OCI-LY1 (cell line): ENCODE data around the gene NPAS2.

Experiments used
- H2AFZ ChIP-seq: fragments of 200-600 bp; sonication (generic), shearing (Covaris generic); 2 replicates; pipeline ENCODE4 v1.6.0; 2014; ENCODE audit warnings: antibody characterized with exemption, mild to moderate bottlenecking, low read length
- H3F3A ChIP-seq: fragments of 200-600 bp; sonication (generic), shearing (Covaris generic); 2 replicates; pipeline ENCODE4 v1.6.0; 2014; ENCODE audit warnings: mild to moderate bottlenecking, antibody characterized with exemption, low read length, moderate library complexity; ENCODE audit not compliant: insufficient read depth
- H3K27ac ChIP-seq: fragments of 200-600 bp; sonication (generic); 2 replicates; pipeline ENCODE4 v1.5.1; 2014; ENCODE audit warnings: low read length, mixed run types, mild to moderate bottlenecking, low read depth; ENCODE audit not compliant: poor library complexity, severe bottlenecking
- H3K27me3 ChIP-seq: fragments of 200-600 bp; sonication (generic); 2 replicates; pipeline ENCODE4 v1.6.0; 2014; ENCODE audit warnings: antibody characterized with exemption, mild to moderate bottlenecking, low read length, moderate library complexity; ENCODE audit not compliant: insufficient read depth
- H3K36me3 ChIP-seq: fragments of 200-600 bp; sonication (generic); 2 replicates; pipeline ENCODE4 v1.6.1; 2014; ENCODE audit warnings: mild to moderate bottlenecking, antibody characterized with exemption, low read length, moderate library complexity, mixed read lengths; ENCODE audit not compliant: insufficient read depth
- H3K4me1 ChIP-seq: fragments of 200-600 bp; sonication (generic); 2 replicates; pipeline ENCODE4 v1.5.1; 2014; ENCODE audit warnings: mild to moderate bottlenecking, low read length, moderate library complexity; ENCODE audit not compliant: insufficient read depth, severe bottlenecking
- H3K4me2 ChIP-seq: fragments of 200-600 bp; sonication (generic), shearing (Covaris generic); 2 replicates; pipeline ENCODE4 v1.6.1; 2014; ENCODE audit warnings: low read length
- H3K4me3 ChIP-seq: fragments of 200-600 bp; sonication (generic); 2 replicates; pipeline ENCODE4 v1.5.1; 2014; ENCODE audit warnings: low read length, low read depth, mild to moderate bottlenecking, mixed read lengths; ENCODE audit not compliant: poor library complexity, severe bottlenecking
- H3K79me2 ChIP-seq: fragments of 200-600 bp; shearing (Covaris generic); 2 replicates; pipeline ENCODE4 v1.6.1; 2016; ENCODE audit warnings: mixed run types, low read length, mixed read lengths; ENCODE audit not compliant: insufficient read depth
- H3K9ac ChIP-seq: fragments of 200-600 bp; sonication (generic), shearing (Covaris generic); 2 replicates; pipeline ENCODE4 v1.6.1; 2014; ENCODE audit warnings: mild to moderate bottlenecking, low read length, mixed read lengths
- H3K9me2 ChIP-seq: fragments of 200-600 bp; sonication (generic), shearing (Covaris generic); 2 replicates; pipeline ENCODE4 v1.6.1; 2014; ENCODE audit warnings: low read depth, mild to moderate bottlenecking, low read length, mixed read lengths
- H3K9me3 ChIP-seq: fragments of 200-600 bp; shearing (Covaris generic); 2 replicates; pipeline ENCODE4 v1.6.1; 2014; ENCODE audit warnings: low read length, mixed read lengths
- H4K20me1 ChIP-seq: fragments of 200-600 bp; sonication (generic), shearing (Covaris generic); 2 replicates; pipeline ENCODE4 v1.6.0; 2016; ENCODE audit warnings: mild to moderate bottlenecking, low read length; ENCODE audit not compliant: insufficient read depth
- EZH2 ChIP-seq: fragments of 200-600 bp; sonication (generic), shearing (Covaris generic); IDR thresholded peaks from 2 replicates; pipeline ENCODE4 v1.8.0; 2017; ENCODE audit warnings: borderline replicate concordance, mixed run types, mild to moderate bottlenecking, antibody characterized with exemption, low read length, moderate library complexity, mixed read lengths
- TF ChIP-seq, protein P1 (sequence below): fragments of 200-600 bp; sonication (generic), shearing (Covaris generic); IDR thresholded peaks from 2 replicates; pipeline ENCODE4 v1.5.1; 2017; ENCODE audit warnings: mild to moderate bottlenecking, antibody characterized with exemption, low read length, moderate library complexity, mixed read lengths

Gene NPAS2

DNA sequence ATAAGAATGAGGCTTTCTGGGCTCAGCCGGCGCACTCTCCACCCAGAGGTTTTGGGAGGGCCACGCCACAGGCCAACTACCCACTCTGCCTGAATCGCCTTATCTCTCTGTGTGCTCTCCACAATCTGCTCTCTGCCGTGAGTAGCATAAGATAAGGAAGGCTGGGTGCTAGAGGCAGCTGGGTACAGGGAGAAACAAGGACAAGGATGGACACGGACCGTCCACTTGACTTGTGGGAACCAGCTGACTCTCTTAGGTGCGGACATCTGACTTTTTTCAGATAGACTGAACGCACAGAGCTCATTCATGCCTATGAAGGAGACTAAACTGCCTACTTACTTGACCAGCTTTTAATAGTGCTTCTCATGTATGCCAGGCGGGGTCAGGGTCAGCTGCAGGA lies 14.3 kb downstream of the NPAS2 start:
- Histone ChIP-seq H4K20me1 (no peaks in the 10 kb centered on the region), H3K79me2 (no peaks in the 10 kb centered on the region)
- no peak for TF ChIP-seq EZH2
- TF ChIP-seq, protein P1, sequence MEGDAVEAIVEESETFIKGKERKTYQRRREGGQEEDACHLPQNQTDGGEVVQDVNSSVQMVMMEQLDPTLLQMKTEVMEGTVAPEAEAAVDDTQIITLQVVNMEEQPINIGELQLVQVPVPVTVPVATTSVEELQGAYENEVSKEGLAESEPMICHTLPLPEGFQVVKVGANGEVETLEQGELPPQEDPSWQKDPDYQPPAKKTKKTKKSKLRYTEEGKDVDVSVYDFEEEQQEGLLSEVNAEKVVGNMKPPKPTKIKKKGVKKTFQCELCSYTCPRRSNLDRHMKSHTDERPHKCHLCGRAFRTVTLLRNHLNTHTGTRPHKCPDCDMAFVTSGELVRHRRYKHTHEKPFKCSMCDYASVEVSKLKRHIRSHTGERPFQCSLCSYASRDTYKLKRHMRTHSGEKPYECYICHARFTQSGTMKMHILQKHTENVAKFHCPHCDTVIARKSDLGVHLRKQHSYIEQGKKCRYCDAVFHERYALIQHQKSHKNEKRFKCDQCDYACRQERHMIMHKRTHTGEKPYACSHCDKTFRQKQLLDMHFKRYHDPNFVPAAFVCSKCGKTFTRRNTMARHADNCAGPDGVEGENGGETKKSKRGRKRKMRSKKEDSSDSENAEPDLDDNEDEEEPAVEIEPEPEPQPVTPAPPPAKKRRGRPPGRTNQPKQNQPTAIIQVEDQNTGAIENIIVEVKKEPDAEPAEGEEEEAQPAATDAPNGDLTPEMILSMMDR, result no peak

DNA sequence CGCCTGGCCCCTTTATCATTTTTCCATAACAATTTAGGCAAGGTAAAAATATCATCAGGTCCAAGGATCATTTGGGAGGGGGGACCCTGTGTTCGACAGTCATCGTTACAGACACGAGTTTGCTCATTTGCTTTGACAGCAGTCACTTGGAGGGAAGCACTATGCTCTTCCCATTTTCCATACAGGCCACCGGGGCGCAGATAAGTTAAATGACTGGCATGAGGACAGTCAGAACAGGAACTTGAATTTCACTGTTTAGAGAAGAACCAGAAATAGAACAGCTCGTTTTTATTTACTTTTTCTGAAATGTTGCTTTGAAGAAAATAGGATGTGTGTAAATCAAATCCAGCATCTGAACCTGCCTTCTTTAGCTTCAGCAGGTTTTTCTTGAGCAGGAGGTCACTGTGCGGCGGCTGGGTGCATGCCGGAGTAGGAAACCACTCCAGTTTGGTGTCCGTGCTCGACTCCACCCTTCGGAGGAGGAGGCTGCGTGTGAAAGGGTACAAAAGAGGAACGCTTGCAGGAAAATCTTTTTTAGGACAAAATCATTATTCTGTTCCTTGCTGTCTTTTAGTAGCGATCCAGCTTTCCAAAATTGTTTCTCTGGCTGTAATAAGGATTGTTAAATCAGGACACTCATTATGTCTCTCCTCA lies 15.2 kb downstream of the NPAS2 start:
- H3K4me2 ChIP-seq, result no peak overlapping the region
- peaks cover 5% of the 10 kb centered on the region; the same call in 1 of the 2 replicates for H3K27me3 ChIP-seq
- H3F3A ChIP-seq, result no peaks in the 10 kb centered on the region
- no peak overlapping the region for H2AFZ ChIP-seq
- H3K36me3 ChIP-seq, result no peaks in the 10 kb centered on the region
- no peaks in the 10 kb centered on the region for H3K79me2 ChIP-seq
- no peak overlapping the region for H3K4me3 ChIP-seq
- no peak overlapping the region for H3K9ac ChIP-seq
- TF ChIP-seq, protein P1, result no peak
- no peak for TF ChIP-seq EZH2
- no peaks in the 10 kb centered on the region for H3K9me2 ChIP-seq
- no peak overlapping the region for H3K27ac ChIP-seq
- no peaks in the 10 kb centered on the region for H3K9me3 ChIP-seq
- H3K4me1 ChIP-seq, result no peaks in the 10 kb centered on the region
- H4K20me1 ChIP-seq, result no peaks in the 10 kb centered on the region

More for the DNA sequence above, 14.3 kb downstream of the NPAS2 start:
- Histone ChIP-seq H3F3A (no peaks in the 10 kb centered on the region), H3K9ac (no peak overlapping the region), H3K36me3 (no peaks in the 10 kb centered on the region), H3K27me3 (peaks cover 5% of the 10 kb centered on the region; the same call in 1 of the 2 replicates), H3K27ac (no peak overlapping the region), H3K9me2 (no peaks in the 10 kb centered on the region), H2AFZ (no peak overlapping the region), H3K4me1 (no peaks in the 10 kb centered on the region), H3K4me3 (no peak overlapping the region), H3K9me3 (no peaks in the 10 kb centered on the region), H3K4me2 (no peak overlapping the region)

DNA sequence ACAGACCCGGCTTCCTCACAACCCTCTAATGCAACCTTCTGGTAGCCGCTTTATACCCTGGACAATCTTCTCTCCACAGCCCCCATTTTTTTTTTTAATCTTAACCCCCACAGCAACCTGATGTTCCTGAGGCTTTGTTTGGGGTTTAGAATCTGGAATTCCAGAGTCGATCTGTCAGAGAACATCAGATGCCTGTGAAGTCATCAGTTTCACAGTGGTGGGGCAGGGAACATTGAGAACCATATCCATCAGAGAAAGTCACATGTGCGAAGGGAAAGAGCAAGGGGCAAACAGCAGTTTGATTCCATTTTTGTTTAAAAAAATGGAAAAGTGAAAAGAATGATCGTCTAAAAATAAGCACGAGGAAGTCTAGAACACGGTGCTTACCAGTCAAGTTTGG lies 20.6 kb downstream of the NPAS2 start:
- no peaks in the 10 kb centered on the region for H3K79me2 ChIP-seq
- TF ChIP-seq, protein P1, result no peak
- no peak for TF ChIP-seq EZH2
- no peaks in the 10 kb centered on the region for H3F3A ChIP-seq

More for the DNA sequence above, 20.6 kb downstream of the NPAS2 start:
- Histone ChIP-seq H3K9me3 (no peaks in the 10 kb centered on the region), H3K4me1 (no peaks in the 10 kb centered on the region), H4K20me1 (no peaks in the 10 kb centered on the region), H3K36me3 (no peaks in the 10 kb centered on the region), H2AFZ (no peak overlapping the region), H3K27ac (no peak overlapping the region), H3K4me3 (no peak overlapping the region), H3K9me2 (no peaks in the 10 kb centered on the region), H3K4me2 (no peak overlapping the region), H3K27me3 (peaks cover 9% of the 10 kb centered on the region; the same call in 1 of the 2 replicates), H3K9ac (no peak overlapping the region)
